Mucosa of rectum (tissue), 2 donors: ENCODE data around the gene IL34.

Source experiments
- H3K27ac ChIP-seq, 2 donors: one replicate each; pipeline ENCODE4 v1.7.0; 2013; ENCODE audit warnings: inconsistent platforms in 2 of 2, low read depth in 2 of 2, low read length in 2 of 2
- H3K27me3 ChIP-seq, 2 donors: one replicate each; pipeline ENCODE4 v1.7.0; 2013; ENCODE audit warnings: low read length in 2 of 2; ENCODE audit not compliant: control insufficient read depth in 2 of 2, insufficient read depth in 2 of 2
- H3K36me3 ChIP-seq, 2 donors: one replicate each; pipeline ENCODE4 v1.7.0; 2013; ENCODE audit warnings: low read length in 2 of 2; ENCODE audit not compliant: control insufficient read depth in 2 of 2, insufficient read depth in 2 of 2
- H3K4me1 ChIP-seq, 2 donors: one replicate each; pipeline ENCODE4 v1.7.0; 2013; ENCODE audit warnings: low read length in 2 of 2, mild to moderate bottlenecking in 1 of 2; ENCODE audit not compliant: control insufficient read depth in 2 of 2, insufficient read depth in 2 of 2
- H3K4me3 ChIP-seq, 2 donors: one replicate each; pipeline ENCODE4 v1.7.0; 2013; ENCODE audit warnings: low read length in 2 of 2
- H3K9ac ChIP-seq, 2 donors: one replicate each; pipeline ENCODE4 v1.7.0; 2013; ENCODE audit warnings: low read length in 2 of 2, low read depth in 1 of 2, mild to moderate bottlenecking in 1 of 2
- H3K9me3 ChIP-seq, 2 donors: one replicate each; pipeline ENCODE4 v1.7.0; 2013; ENCODE audit warnings: low read length in 2 of 2; ENCODE audit not compliant: control insufficient read depth in 2 of 2
- donor health status: healthy.
- donor health status: Normal muscosa, but diverticular disease.

The IL34 gene

GRCh38 chr16:70703041-70703834 is 56.9 kb downstream of the IL34 start:
- Histone ChIP-seq H3K4me3 (no peak overlapping the region), H3K36me3 (peaks cover 0 to 7% of the 10 kb centered on the region in 2 donors), H3K4me1 (peaks cover 4 to 12% of the 10 kb centered on the region in 2 donors), H3K9ac (no peak overlapping the region), H3K27me3 (no peaks in the 10 kb centered on the region), H3K9me3 (no peaks in the 10 kb centered on the region), H3K27ac (peak overlapping the region; percentile 45 to 74)

GRCh38 chr16:70703835-70704381 is 57.5 kb downstream of the IL34 start:
- peaks cover 4 to 12% of the 10 kb centered on the region in 2 donors for H3K4me1 ChIP-seq
- H3K9ac ChIP-seq, result peak overlapping the region in 1 of 2 donors; percentile 8

GRCh38 chr16:70704586-70704985 is 58.2 kb downstream of the IL34 start:
- peaks cover 4 to 11% of the 10 kb centered on the region in 2 donors for H3K4me1 ChIP-seq
- H3K4me3 ChIP-seq, result no peak overlapping the region
- no peaks in the 10 kb centered on the region for H3K9me3 ChIP-seq
- H3K36me3 ChIP-seq, result peaks cover 0 to 2% of the 10 kb centered on the region in 2 donors
- no peaks in the 10 kb centered on the region for H3K27me3 ChIP-seq
- no peak overlapping the region for H3K9ac ChIP-seq
- H3K27ac ChIP-seq, result peak overlapping the region in 1 of 2 donors; percentile 74

More at GRCh38 chr16:70703835-70704381, 57.5 kb downstream of the IL34 start:
- no peaks in the 10 kb centered on the region for H3K27me3 ChIP-seq
- H3K27ac ChIP-seq, result peak overlapping the region; percentile 45 to 74
- H3K36me3 ChIP-seq, result peaks cover 0 to 4% of the 10 kb centered on the region in 2 donors
- H3K4me3 ChIP-seq, result no peak overlapping the region
- no peaks in the 10 kb centered on the region for H3K9me3 ChIP-seq

DNA sequence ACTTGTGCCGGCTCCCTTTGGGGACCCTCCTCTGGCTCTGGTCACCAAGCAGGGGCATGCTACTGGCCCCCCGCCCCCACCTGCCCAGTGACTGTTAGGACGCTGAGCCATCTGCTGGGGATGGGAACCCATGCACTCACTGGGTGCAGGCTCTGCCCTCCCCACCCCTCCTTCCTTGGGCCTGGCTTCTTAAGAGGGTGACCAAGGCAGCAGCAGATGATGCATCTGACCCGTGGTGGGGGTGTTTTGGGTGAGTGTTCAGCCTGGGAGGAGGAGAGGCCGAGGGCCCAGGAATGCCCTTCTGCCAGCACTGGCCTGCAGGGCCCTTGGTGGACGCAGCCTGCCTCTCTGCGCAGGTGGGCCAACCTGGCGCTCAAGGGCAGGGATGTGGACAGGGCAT is 58.7 kb downstream of the IL34 start:
- Histone ChIP-seq H3K27ac (peak overlapping the region in 1 of 2 donors; percentile 74), H3K27me3 (no peaks in the 10 kb centered on the region), H3K4me1 (peaks cover 4 to 10% of the 10 kb centered on the region in 2 donors), H3K36me3 (peaks cover 0 to under 1% of the 10 kb centered on the region in 2 donors), H3K9ac (no peak overlapping the region), H3K9me3 (no peaks in the 10 kb centered on the region), H3K4me3 (no peak overlapping the region)

DNA sequence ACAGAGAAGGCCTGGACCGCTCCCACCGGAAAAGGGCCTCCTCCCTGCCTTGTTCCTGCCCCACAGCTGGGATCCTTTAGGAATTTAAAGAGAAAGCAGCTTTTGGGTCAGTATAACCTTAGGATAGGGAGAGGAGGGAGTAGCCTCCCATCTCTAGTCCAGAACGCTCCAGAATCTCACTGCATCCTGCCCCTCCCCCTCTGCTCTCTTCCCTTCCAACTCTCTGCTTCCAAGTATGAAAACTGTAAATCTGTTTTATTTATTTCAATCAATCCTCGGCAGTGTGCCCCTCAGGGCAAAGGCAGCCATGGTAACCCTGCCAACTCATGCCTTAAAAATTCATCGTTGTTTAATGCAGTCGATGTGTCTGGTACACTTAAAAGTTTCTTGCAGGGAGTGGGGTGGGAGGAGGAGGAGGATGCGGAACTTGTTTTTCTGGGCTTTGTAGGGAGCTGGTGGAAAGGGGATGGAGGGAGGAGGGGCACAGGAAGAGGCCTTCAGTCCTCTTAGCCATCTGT is 60.6 kb downstream of the IL34 start:
- peaks cover 4 to 9% of the 10 kb centered on the region in 2 donors for H3K4me1 ChIP-seq
- H3K27ac ChIP-seq, result peak overlapping the region; percentile 13 to 63
- H3K27me3 ChIP-seq, result no peaks in the 10 kb centered on the region
- peaks cover 0 to 2% of the 10 kb centered on the region in 2 donors for H3K36me3 ChIP-seq
- no peaks in the 10 kb centered on the region for H3K9me3 ChIP-seq
- H3K9ac ChIP-seq, result no peak overlapping the region
- H3K4me3 ChIP-seq, result no peak overlapping the region

GRCh38 chr16:70708366-70709246 is 62.2 kb downstream of the IL34 start:
- no peaks in the 10 kb centered on the region for H3K27me3 ChIP-seq
- H3K9me3 ChIP-seq, result no peaks in the 10 kb centered on the region
- H3K4me1 ChIP-seq, result peaks cover 4 to 7% of the 10 kb centered on the region in 2 donors
- peaks cover 0 to 2% of the 10 kb centered on the region in 2 donors for H3K36me3 ChIP-seq
- H3K9ac ChIP-seq, result no peak overlapping the region
- H3K4me3 ChIP-seq, result no peak overlapping the region
- H3K27ac ChIP-seq, result no peak overlapping the region

GRCh38 chr16:70709457-70709856 is 63.1 kb downstream of the IL34 start:
- Histone ChIP-seq H3K9me3 (no peaks in the 10 kb centered on the region), H3K27me3 (no peaks in the 10 kb centered on the region), H3K36me3 (peaks cover 0 to 2% of the 10 kb centered on the region in 2 donors), H3K27ac (no peak overlapping the region), H3K9ac (no peak overlapping the region), H3K4me1 (peaks cover 0 to 8% of the 10 kb centered on the region in 2 donors), H3K4me3 (no peak overlapping the region)

DNA sequence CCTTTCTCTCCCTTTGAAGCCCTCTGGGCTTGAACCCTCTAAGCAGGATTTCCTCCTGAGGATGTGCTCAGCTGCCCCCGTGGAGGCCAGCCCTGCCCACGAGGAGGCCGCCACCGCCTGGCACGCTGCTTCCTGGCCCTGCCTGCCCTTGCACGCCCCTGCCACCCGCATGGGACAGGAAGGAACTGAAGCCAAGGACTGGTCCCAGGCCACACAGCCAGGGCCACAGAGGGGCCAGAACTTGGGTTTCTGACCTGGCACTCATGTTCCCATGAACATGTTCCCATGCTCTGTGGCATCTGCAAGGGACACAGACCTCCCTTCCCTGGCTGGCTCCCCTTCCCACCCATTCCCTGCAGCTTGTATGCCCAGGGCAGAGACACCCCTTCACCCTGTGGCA is 63.6 kb downstream of the IL34 start:
- H3K4me3 ChIP-seq, result no peak overlapping the region
- peaks cover 2 to 10% of the 10 kb centered on the region in 2 donors for H3K4me1 ChIP-seq
- H3K27me3 ChIP-seq, result no peaks in the 10 kb centered on the region
- no peak overlapping the region for H3K9ac ChIP-seq
- no peak overlapping the region for H3K27ac ChIP-seq
- peaks cover 0 to 2% of the 10 kb centered on the region in 2 donors for H3K36me3 ChIP-seq
- no peaks in the 10 kb centered on the region for H3K9me3 ChIP-seq
